DMS79 (cell line): ENCODE results near the gene LRRC40.

Experiments
- DNase-seq: peaks from one replicate; lab custom pipeline; 2025; lab: John Stamatoyannopoulos, UW

Gene LRRC40

GRCh38 chr1:70115315-70115714 is 90.1 kb downstream of the LRRC40 start:
- no peak for DNase-seq

- DNase-seq = no peak
Measured at GRCh38 chr1:70112838-70113237, 92.5 kb downstream of the LRRC40 start.

- no peak for DNase-seq
Measured at GRCh38 chr1:70109241-70109640, 96.1 kb downstream of the LRRC40 start.

GRCh38 chr1:70103770-70104169 is 101.6 kb downstream of the LRRC40 start:
- DNase-seq = no peak

- DNase-seq = no peak
Measured at GRCh38 chr1:70101774-70102173, 103.6 kb downstream of the LRRC40 start.

GRCh38 chr1:70101231-70101630 is 104.1 kb downstream of the LRRC40 start:
- DNase-seq = no peak
